ENCODE data around the gene HDAC4.

Gene HDAC4

GRCh38 chr2:239296020-239296932 lies 104.5 kb downstream of the HDAC4 start:
- TF ChIP-seq ZBTB7A (IDR thresholded peaks at IDR 0.05; ENCODE audit: low read depth) (no peak), EGR1 (IDR thresholded peaks at IDR 0.05) (no peak), YY1 (IDR thresholded peaks at IDR 0.05; ENCODE audit: low read depth) (no peak), FOXM1 (IDR thresholded peaks at IDR 0.05; ENCODE audit: borderline replicate concordance, low read depth) (no peak), CREB1 (IDR thresholded peaks at IDR 0.05; ENCODE audit: low read depth) (no peak), NFIC (IDR thresholded peaks at IDR 0.05) (no peak), TCF12 (IDR thresholded peaks at IDR 0.05; ENCODE audit: low read depth) (no peak), REST (IDR thresholded peaks at IDR 0.05; ENCODE audit: low read depth) (no peak), RAD21 (IDR thresholded peaks at IDR 0.05; ENCODE audit: low read depth) (no peak)
- TF ChIP-seq, protein P1, sequence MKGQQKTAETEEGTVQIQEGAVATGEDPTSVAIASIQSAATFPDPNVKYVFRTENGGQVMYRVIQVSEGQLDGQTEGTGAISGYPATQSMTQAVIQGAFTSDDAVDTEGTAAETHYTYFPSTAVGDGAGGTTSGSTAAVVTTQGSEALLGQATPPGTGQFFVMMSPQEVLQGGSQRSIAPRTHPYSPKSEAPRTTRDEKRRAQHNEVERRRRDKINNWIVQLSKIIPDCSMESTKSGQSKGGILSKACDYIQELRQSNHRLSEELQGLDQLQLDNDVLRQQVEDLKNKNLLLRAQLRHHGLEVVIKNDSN (IDR thresholded peaks at IDR 0.05): no peak

DNA sequence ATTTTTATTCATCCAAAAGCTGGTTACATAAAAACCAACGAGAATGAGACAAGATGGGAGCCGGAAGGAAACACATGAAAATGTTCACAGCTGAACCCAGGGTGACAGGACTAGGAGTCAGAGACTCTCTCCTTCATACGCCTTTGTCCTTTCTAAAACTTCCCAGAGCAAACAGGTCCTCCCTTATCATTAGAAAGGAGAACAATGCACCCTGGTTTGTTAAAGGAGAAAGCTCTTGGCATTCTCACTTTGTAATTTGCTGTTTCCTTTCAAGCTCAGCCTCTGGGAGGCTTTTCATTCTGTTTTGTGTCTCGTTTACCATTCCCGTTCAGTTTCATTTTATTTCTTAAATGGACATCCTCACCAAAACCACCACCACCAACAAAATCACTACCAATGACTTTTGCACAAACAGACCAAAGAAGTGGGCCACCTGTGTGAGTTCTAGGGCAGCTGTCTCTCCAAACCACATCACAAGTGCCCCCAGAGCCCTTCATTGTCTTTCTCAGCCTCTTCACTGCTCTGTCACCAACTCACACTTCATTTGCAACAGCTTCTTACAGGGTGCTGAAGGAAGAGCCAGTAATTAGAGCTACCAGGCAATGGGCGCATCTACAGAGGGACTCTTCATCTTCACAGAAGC lies 105.3 kb downstream of the HDAC4 start:
- TF ChIP-seq TEAD4 (IDR thresholded peaks at IDR 0.05): no peak
- TF ChIP-seq, protein P2, sequence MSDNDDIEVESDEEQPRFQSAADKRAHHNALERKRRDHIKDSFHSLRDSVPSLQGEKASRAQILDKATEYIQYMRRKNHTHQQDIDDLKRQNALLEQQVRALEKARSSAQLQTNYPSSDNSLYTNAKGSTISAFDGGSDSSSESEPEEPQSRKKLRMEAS (IDR thresholded peaks at IDR 0.05): no peak
- TF ChIP-seq TCF12 (IDR thresholded peaks at IDR 0.05; ENCODE audit: low read depth): no peak
- TF ChIP-seq NFIC (IDR thresholded peaks at IDR 0.05): no peak
- TF ChIP-seq REST (IDR thresholded peaks at IDR 0.05; ENCODE audit: low read depth): no peak
- no peak for TF ChIP-seq EP300 (IDR thresholded peaks at IDR 0.05; ENCODE audit: borderline replicate concordance)
- no peak for TF ChIP-seq ZBTB7A (IDR thresholded peaks at IDR 0.05; ENCODE audit: low read depth)
- no peak for TF ChIP-seq CREB1 (IDR thresholded peaks at IDR 0.05; ENCODE audit: low read depth)
- no peak for TF ChIP-seq RAD21 (IDR thresholded peaks at IDR 0.05; ENCODE audit: low read depth)
- TF ChIP-seq TAF1 (IDR thresholded peaks at IDR 0.05; ENCODE audit: low read depth): no peak
- no peak for TF ChIP-seq EGR1 (IDR thresholded peaks at IDR 0.05)
- TF ChIP-seq YY1 (IDR thresholded peaks at IDR 0.05; ENCODE audit: low read depth): no peak
- no peak for TF ChIP-seq FOXM1 (IDR thresholded peaks at IDR 0.05; ENCODE audit: borderline replicate concordance, low read depth)
- TF ChIP-seq CEBPB (IDR thresholded peaks at IDR 0.05): no peak
- TF ChIP-seq, protein P1 (IDR thresholded peaks at IDR 0.05): no peak

DNA sequence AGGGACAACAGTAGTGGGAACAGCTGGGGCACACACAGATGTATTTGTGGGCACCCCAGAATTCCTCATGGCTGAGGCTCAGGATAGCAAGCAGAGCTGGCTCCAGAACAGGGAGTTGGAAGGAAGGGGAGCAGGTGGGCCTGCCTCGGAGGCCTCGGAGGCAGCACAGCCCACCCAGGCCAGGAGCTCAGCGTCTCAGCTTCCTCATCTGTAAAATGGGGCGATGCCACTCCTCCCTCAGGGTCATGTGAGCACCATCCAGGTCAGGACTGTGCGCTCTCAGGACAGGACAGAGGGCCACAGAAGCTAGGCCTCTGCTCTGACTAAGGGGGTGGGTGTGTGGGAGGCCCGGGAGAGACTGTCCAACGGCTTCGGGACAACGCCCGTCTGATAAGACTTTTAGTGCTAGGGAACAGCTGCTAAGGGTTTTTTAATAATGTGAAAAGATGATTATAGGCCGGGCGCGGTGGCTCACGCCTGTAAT lies 106.2 kb downstream of the HDAC4 start:
- TF ChIP-seq REST (IDR thresholded peaks at IDR 0.05; ENCODE audit: low read depth) (no peak), TEAD4 (IDR thresholded peaks at IDR 0.05) (no peak), YY1 (IDR thresholded peaks at IDR 0.05; ENCODE audit: low read depth) (no peak), RAD21 (IDR thresholded peaks at IDR 0.05; ENCODE audit: low read depth) (no peak), ZBTB7A (IDR thresholded peaks at IDR 0.05; ENCODE audit: low read depth) (no peak), FOXM1 (IDR thresholded peaks at IDR 0.05; ENCODE audit: borderline replicate concordance, low read depth) (no peak), NFIC (IDR thresholded peaks at IDR 0.05) (no peak), TCF12 (IDR thresholded peaks at IDR 0.05; ENCODE audit: low read depth) (no peak), EP300 (IDR thresholded peaks at IDR 0.05; ENCODE audit: borderline replicate concordance) (no peak), CREB1 (IDR thresholded peaks at IDR 0.05; ENCODE audit: low read depth) (no peak), CEBPB (IDR thresholded peaks at IDR 0.05) (no peak), TAF1 (IDR thresholded peaks at IDR 0.05; ENCODE audit: low read depth) (no peak), EGR1 (IDR thresholded peaks at IDR 0.05) (no peak)
- TF ChIP-seq, protein P1 (IDR thresholded peaks at IDR 0.05): no peak
- TF ChIP-seq, protein P2 (IDR thresholded peaks at IDR 0.05): no peak

Measured in Ishikawa (cell line).